GOT3 (cell line): ENCODE data around the gene IBA57.

Source experiments
- DNase-seq: peaks from one replicate; lab custom pipeline; 2025; ENCODE audit warnings: mixed read lengths; lab: John Stamatoyannopoulos, UW

Gene IBA57

DNA sequence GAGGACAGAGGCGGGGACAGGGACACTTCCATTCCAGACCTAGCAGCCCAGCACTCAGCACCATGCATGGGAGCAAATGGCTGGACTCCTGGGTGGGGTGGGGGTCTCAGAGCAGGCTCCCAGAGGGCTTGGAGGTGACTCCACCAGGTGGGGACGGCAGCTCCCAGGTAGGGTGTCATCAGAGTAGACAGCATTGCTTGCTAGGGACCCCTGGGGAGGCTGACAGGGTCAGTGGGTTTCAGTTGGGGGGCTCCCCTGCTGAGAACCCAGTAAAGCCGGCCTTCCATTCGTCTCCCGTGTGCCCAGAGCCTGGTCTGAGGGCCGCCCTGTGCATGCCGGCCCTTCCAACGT, 20.6 kb upstream of the IBA57 start:
- no peak for DNase-seq

- no peak for DNase-seq
These were observed 19.9 kb upstream of the IBA57 start for GRCh38 chr1:228145463-228146416.

GRCh38 chr1:228146417-228147150, 19.0 kb upstream of the IBA57 start:
- DNase-seq: no peak

- DNase-seq: no peak
These were observed 18.4 kb upstream of the IBA57 start for GRCh38 chr1:228147151-228147693.

- no peak for DNase-seq
These were observed 17.8 kb upstream of the IBA57 start for GRCh38 chr1:228147768-228148167.

- no peak for DNase-seq
These were observed 17.3 kb upstream of the IBA57 start for GRCh38 chr1:228148196-228148861.

DNA sequence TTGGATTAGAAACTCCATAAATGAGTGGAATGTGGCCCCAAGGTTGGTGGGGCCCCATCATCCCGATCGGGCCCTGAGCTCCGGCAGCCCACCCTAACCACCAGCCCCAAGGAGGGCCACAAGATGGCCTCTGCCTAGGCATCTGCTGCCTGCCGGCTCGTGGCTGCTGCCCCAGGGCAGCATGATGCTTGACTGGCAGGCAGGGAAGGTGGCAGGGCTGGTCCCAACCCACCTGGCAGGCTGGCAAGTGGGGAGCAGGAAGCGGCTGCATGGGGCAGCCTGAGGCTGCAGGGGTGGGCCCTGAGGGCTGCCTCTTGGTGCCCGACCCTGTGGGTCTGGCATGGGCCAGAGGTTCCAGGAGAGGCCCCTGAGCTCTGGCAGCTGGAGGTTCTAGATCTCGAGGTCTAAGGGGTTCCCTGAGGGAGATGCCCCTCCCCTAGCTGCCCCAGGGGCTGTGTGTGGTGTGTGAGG, 16.6 kb upstream of the IBA57 start:
- no peak for DNase-seq

- no peak for DNase-seq
These were observed 16.0 kb upstream of the IBA57 start, which contains the start of gene GJC2 for GRCh38 chr1:228149406-228150119. GJC2 (plus strand) TSS chr1:228149930; CDS start chr1:228157759, 7,829 bp downstream.

DNA sequence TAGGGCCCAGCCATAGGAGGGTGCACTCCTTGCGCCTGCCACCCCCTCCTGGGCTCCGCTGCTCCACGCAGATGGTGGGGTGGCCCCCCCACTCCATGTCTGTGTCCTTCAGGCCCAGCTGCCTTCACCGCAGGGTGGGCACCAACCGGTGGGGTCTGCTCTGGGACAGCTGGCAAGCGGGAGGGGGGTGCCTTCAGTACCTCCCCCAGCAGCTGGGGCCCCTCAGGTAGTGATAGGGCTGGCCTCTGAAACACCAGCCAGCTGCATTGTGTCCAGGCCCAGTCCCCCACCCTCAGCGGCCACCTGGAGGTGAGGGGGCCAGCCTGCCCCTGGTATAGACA, 15.5 kb upstream of the IBA57 start:
- no peak for DNase-seq

DNA sequence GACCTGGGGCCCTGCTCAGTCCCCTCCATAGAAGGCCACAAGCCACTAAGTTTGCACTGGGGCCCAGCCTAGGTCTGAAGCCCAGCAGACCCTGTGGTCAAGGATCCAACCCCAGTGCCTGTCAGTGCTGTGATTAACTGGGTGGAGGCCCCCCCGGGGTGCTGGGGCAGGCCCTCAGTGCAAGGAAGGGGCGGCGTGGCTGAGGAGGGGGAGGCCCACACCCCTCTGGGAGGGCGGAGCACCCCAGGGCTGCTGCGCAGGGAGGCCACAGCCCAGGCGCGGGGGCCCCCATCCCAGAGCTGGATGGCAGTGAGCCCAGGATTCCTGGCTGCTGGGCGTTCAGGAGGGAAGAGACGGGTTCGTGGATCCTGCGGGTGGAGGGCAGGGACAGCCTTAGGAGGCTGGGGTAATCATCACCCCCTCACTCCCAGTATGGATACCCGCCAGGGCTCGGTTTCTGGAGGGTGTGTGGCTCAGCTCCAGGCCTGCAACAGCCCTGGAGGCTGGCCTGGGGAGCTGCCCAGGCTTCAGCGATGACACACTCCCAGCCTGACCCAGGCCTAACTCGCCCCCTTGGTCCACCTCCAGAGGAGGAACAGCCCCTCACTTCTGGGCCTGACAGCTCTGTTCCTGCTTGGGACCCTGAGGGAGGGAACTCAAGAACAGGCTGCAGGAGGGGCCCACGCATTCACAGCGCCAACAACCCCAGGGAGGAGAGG, 15.0 kb upstream of the IBA57 start:
- DNase-seq: peak; percentile 60

DNA sequence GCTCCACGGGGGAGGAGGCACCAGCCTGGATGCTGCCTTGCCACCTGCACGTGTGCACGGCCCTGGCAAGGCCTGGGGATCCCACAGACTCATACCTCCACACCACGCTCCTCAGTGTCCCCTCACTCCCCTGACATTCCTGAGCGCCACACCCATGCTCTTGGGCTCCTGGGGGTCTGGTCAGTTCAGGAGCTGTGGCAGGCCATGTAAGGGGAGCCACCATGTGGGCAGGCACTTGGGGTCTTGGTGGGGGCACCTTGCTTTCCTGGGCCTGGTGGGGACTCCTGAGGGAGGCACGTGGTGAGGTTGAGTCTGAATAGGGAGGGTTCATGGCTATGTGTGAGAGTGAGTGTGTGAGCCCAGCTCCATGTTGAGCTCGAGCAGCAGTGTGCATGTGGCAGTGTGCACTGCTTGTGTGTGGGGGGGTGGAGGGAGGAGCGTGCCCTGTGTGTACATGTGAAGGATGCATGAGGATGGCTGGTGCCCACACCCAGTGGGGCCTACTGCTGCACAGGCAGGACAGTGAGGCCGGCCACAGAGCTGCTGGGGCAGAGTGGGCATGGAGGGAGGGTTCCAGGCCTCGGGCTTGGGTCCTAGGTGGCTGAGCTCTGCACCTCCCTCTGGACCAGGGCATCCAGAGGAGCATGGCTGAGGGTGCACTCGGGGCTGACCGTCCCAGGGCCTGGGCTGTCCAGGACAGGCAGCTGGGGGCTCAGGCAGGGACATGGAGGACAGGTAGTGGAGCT, 14.3 kb upstream of the IBA57 start:
- DNase-seq: no peak

- no peak for DNase-seq
These were observed 13.3 kb upstream of the IBA57 start for GRCh38 chr1:228152097-228152917.

DNA sequence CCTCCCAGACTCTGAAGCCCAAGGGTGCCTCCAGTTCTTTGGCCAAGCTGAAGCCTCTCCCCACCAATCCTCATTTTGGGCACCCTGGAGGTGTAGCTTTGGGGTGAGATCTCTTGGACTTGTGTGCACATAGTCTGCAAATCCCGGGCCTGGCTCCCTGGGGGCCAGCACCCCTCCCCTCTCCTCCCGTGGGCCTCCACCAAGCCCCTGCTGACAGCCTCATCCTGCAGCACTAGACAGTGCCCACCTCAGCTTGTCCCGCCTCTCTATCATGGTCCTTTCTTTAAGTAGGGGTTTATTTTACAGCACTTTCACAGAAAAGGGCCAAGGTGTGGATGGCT, 12.7 kb upstream of the IBA57 start:
- no peak for DNase-seq

DNA sequence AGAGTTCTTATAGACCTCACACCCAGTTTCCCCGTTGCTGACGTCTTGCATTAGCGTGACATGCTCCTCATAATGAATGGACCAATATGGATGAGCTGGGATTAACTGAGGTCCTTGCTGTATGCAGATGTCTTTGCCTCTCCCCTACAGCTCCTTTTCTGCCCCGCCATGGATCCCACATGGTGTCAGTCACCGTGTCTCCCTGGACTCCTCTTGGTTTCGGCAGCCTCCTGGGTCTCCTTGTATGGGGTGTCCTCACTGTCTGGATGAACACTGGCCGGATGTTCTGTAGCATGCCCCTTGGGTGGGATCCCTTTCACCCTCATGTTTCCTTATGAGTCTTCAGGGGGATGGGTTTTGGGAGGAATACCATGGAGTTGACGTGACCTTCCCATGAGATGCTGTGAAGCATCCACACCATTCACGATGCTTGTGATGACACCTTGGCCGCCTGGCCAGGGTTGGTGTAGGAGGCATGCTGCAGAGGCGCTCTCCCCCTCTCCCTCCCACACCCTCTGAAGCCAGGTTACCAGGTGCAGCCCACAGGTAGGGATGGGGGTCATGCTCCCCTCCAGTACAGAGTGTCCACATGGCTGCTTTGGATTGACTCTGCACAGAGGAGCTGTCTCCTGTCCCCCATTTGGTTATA, 11.5 kb upstream of the IBA57 start:
- DNase-seq: no peak

GRCh38 chr1:228154670-228155571, 10.7 kb upstream of the IBA57 start:
- no peak for DNase-seq

DNA sequence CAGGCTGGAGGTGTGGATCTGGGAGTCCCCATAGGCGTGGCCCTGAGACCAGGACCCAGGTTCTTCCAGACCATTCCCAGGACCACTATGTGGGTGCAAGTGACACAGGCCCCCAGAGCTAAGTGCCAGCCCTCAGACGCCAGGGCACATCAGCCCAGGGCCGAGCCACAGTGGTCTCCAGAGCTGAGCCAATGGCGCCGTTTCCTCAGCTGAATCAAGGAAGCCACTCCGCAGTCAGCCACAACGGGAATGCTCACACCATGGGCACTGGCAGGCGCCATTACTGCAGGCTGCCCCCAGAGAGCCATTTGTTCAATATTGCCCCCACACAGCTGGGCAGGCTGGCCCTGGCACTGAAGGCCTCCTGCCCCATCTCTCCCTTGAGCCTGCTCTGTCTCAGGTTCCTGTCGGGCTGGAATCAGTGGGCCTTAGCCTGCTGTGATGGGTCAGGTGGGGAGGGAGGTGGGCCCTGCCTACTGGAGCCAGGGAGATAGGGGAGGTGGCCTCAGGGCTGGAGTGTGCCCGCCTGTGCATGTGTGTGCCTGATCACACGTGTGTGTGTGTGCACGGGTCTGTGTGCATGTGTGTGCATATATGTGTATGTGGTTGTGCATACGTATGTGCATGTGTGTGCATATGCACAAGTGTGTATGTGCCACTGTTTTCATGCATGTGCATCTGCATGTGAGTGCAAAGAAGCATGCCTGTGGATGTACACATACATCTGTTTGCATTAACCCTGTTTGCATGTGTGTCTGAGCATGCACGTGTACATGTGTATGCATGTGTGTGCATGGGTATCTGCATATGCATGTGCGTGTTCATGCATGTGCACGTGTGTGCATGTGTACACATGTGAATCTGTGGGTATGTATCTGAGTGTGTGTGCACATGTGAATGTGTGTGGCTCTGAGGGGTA, 9.7 kb upstream of the IBA57 start:
- DNase-seq: no peak

GRCh38 chr1:228156515-228156881, 9.1 kb upstream of the IBA57 start:
- DNase-seq: no peak
